NB4 (cell line): ENCODE results near the gene UST.

Source experiments
- CTCF ChIP-seq: IDR thresholded peaks from one replicate; pipeline ENCODE4 v1.5.1; 2012; ENCODE audit warnings: low read depth, low read length
- MAX ChIP-seq: IDR thresholded peaks from 2 replicates; pipeline ENCODE4 v1.6.1; 2011; ENCODE audit warnings: low read depth, low read length
- MYC ChIP-seq: IDR thresholded peaks from 2 replicates; pipeline ENCODE4 v1.6.1; 2011; ENCODE audit warnings: low read depth, low read length
- POLR2A ChIP-seq: IDR thresholded peaks from 2 replicates; pipeline ENCODE4 v1.6.1; 2011; ENCODE audit warnings: mild to moderate bottlenecking; ENCODE audit not compliant: insufficient read length; ENCODE audit errors: extremely low read depth

- no peak for TF ChIP-seq CTCF
- no peak for TF ChIP-seq POLR2A
- TF ChIP-seq MAX = no peak
- TF ChIP-seq MYC = no peak
Observed at GRCh38 chr6:148819852-148820251, 73.0 kb downstream of the UST start.
